Thoracic aorta (tissue), 2 donors: ENCODE measurements around the gene MYCBP2. TPM values are rescaled to one million over a fixed set of nuclear protein-coding genes. Genes with fewer than 3 reads are reported as not detected.

Experiments used
- ATAC-seq: fragments of 150-250 bp; one replicate; pipeline ENCODE4 v1.8.0; 2017; ENCODE audit warnings: low read depth; ENCODE audit not compliant: insufficient number of reproducible peaks, low FRiP score
- DNase-seq: peaks from one replicate; pipeline ENCODE4 v3.0.0-alpha.2; 2020; ENCODE audit warnings: low spot score
- H3K27ac ChIP-seq, 2 donors: fragments of 200-600 bp; sonication (generic); 1 replicate in 1 of 2; 2 replicates in 1 of 2; pipeline ENCODE4 v1.5.1; 2016; ENCODE audit warnings: mild to moderate bottlenecking in 2 of 2, moderate library complexity in 2 of 2
- H3K27me3 ChIP-seq: fragments of 200-600 bp; sonication (generic); replicated peaks from 2 replicates; pipeline ENCODE4 v1.6.0; 2016; ENCODE audit warnings: mild to moderate bottlenecking; ENCODE audit not compliant: insufficient read depth
- H3K36me3 ChIP-seq: fragments of 200-600 bp; sonication (generic); one replicate; pipeline ENCODE4 v1.5.1; 2016
- H3K4me1 ChIP-seq, 2 donors: fragments of 200-600 bp; sonication (generic); 1 replicate in 1 of 2; 2 replicates in 1 of 2; pipeline versions ENCODE4 v1.5.1 to v1.6.0; 2016; ENCODE audit warnings: low read depth in 2 of 2, mild to moderate bottlenecking in 1 of 2; ENCODE audit not compliant: control insufficient read depth in 1 of 2
- H3K4me3 ChIP-seq: fragments of 200-600 bp; sonication (generic); 2 replicates; pipeline ENCODE4 v1.5.1; 2016; ENCODE audit warnings: mild to moderate bottlenecking
- H3K9me3 ChIP-seq: fragments of 200-600 bp; sonication (generic); 2 replicates; pipeline ENCODE4 v1.5.1; 2016
- CTCF ChIP-seq: fragments of 200-600 bp; sonication (generic); IDR thresholded peaks from one replicate; pipeline ENCODE4 v1.5.1; 2019; ENCODE audit warnings: antibody characterized with exemption
- total RNA-seq, 2 donors: library from RNA; depleted of rRNA; stranded (reverse); fragments of >200 nt; gene quantifications; one replicate each; pipeline versions ENCODE4 v1.1.0 to v1.2.3, GENCODE V29; 2016

The MYCBP2 gene
- total RNA-seq, 2 donors from 2014 or later, result 135 to 139 TPM

GRCh38 chr13:77022341-77022740 lies 304.6 kb downstream of the MYCBP2 start:
- no peak for DNase-seq
- H3K27me3 ChIP-seq, result no peaks in the 10 kb centered on the region
- H3K4me3 ChIP-seq, result peak overlapping the region; percentile 96
- H3K4me1 ChIP-seq, result peaks cover 63 to 66% of the 10 kb centered on the region in 2 donors
- H3K27ac ChIP-seq, result peak overlapping the region in 1 of 2 donors; percentile 55
- H3K36me3 ChIP-seq, result peaks cover under 1% of the 10 kb centered on the region
- no peak for TF ChIP-seq CTCF
- ATAC-seq, result no peak
- H3K9me3 ChIP-seq, result no peaks in the 10 kb centered on the region

- ATAC-seq (no peak), DNase-seq (no peak)
- Histone ChIP-seq H3K9me3 (no peaks in the 10 kb centered on the region), H3K36me3 (peaks cover 12% of the 10 kb centered on the region), H3K4me3 (no peak overlapping the region), H3K4me1 (peaks cover 87 to 92% of the 10 kb centered on the region in 2 donors), H3K27ac (peak overlapping the region in 1 of 2 donors; percentile 80), H3K27me3 (no peaks in the 10 kb centered on the region)
- TF ChIP-seq CTCF, result no peak
Observed at GRCh38 chr13:77019756-77020155, 307.1 kb downstream of the MYCBP2 start.

- Histone ChIP-seq H3K27ac (peak overlapping the region; percentile 69 to 80), H3K9me3 (no peaks in the 10 kb centered on the region), H3K36me3 (peaks cover 39% of the 10 kb centered on the region), H3K27me3 (no peaks in the 10 kb centered on the region), H3K4me1 (peaks cover 75 to 83% of the 10 kb centered on the region in 2 donors), H3K4me3 (peak overlapping the region; percentile 2)
- TF ChIP-seq CTCF, result no peak
- ATAC-seq (no peak), DNase-seq (no peak)
Observed at GRCh38 chr13:77016888-77017623, 309.8 kb downstream of the MYCBP2 start.

- H3K4me3 ChIP-seq, result peak overlapping the region; percentile 2
- peaks cover 44% of the 10 kb centered on the region for H3K36me3 ChIP-seq
- DNase-seq (no peak), ATAC-seq (no peak)
- TF ChIP-seq CTCF, result no peak
- peaks cover 74 to 77% of the 10 kb centered on the region in 2 donors for H3K4me1 ChIP-seq
- H3K9me3 ChIP-seq, result no peaks in the 10 kb centered on the region
- no peaks in the 10 kb centered on the region for H3K27me3 ChIP-seq
- H3K27ac ChIP-seq, result peak overlapping the region; percentile 69 to 80
Observed at GRCh38 chr13:77016251-77016812, 310.6 kb downstream of the MYCBP2 start.

- H3K4me3 ChIP-seq, result no peak overlapping the region
- H3K9me3 ChIP-seq, result no peaks in the 10 kb centered on the region
- H3K27ac ChIP-seq, result peak overlapping the region; percentile 69 to 80
- H3K4me1 ChIP-seq, result peaks cover 61 to 65% of the 10 kb centered on the region in 2 donors
- ATAC-seq, result no peak
- no peak for DNase-seq
- no peaks in the 10 kb centered on the region for H3K27me3 ChIP-seq
- no peak for TF ChIP-seq CTCF
- peaks cover 50% of the 10 kb centered on the region for H3K36me3 ChIP-seq
Observed at GRCh38 chr13:77014906-77015685, 311.8 kb downstream of the MYCBP2 start.
